ENCODE results near the gene GRIK5. TPM values are rescaled to one million over a fixed set of nuclear protein-coding genes. Genes with fewer than 3 reads are reported as not detected.

The GRIK5 gene, protein sequence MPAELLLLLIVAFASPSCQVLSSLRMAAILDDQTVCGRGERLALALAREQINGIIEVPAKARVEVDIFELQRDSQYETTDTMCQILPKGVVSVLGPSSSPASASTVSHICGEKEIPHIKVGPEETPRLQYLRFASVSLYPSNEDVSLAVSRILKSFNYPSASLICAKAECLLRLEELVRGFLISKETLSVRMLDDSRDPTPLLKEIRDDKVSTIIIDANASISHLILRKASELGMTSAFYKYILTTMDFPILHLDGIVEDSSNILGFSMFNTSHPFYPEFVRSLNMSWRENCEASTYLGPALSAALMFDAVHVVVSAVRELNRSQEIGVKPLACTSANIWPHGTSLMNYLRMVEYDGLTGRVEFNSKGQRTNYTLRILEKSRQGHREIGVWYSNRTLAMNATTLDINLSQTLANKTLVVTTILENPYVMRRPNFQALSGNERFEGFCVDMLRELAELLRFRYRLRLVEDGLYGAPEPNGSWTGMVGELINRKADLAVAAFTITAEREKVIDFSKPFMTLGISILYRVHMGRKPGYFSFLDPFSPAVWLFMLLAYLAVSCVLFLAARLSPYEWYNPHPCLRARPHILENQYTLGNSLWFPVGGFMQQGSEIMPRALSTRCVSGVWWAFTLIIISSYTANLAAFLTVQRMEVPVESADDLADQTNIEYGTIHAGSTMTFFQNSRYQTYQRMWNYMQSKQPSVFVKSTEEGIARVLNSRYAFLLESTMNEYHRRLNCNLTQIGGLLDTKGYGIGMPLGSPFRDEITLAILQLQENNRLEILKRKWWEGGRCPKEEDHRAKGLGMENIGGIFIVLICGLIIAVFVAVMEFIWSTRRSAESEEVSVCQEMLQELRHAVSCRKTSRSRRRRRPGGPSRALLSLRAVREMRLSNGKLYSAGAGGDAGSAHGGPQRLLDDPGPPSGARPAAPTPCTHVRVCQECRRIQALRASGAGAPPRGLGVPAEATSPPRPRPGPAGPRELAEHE
- 0.12 and 0.32 TPM in 2 replicates for total RNA-seq

DNA sequence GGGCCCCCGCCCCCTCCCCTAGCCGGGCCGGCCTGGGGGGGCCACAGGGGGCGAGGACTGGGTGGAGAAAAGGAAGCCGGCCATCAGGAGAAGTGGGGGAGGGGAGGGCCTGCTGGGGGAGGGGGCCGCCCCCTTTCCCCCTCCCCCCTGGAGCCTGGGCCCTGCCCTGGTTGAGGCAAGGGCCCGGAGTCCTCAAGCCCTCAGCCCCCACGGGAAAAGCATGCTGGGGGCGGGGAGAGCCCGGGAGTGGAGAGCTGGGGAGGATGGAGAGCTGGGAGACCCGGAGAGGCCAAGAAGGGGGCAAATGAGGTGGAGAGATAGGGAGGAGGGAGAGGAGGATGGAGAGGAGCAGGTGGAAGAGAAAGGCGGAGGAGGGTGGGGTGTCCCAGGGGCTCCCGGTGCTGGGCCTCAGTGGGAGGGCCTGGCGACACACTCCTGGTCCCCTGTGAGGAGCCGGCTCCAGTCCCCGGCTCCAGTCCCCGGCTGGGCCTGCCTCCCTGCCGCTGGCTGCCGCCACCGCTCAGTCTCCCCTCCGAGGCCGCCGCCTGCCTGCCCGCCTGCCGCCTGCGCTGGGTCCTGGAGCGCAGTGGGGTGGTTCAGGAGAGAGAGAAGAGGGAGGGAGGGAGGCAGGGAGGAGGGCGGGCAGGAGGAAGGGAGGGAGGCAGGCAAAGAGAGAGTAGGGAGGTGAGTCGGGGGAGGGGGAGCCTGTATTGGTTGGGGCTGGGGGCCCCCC is at the start of gene GRIK5:
TSS of gene GRIK5 (minus strand) at position 588 of the 733 bp plus-strand sequence. CDS start 4,436 bp downstream, outside the sequence.

DNA sequence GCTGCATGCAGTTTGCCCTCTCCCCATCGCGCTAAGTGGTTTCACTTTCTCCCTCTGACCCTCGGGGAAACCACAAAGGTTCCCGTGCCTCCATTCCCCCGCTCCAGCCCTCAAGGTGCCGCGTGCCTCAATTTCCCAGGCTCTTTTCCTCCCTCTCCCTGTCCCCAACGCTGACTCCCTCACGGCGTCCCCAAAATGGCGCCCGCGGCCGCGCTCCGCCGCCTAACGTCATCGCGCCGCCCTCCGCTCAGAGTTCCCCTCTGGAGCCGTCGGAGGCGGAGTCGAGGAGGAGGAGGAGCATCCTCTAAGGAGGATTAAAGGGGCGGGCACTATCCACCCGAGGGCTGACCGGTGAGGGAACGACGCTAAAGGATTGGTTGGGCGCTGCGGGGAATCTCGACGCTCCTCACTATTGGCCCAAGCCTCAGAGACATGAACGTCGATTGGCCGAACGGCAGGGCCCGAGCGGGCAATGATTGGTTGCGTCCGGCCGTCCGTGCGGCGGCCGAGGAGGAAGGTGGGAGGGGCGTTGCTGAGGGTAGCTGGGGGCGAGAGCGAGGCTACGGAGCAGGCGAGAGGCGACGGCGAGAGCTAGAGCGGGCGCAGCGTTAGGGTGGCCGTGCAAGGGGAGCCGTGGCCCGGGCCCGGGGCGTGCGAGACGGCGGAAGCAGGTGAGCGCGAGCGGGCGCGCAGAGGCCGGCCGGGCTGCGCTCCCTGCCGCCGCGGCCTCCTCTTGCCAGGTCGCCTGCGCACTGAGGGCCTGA is 5.8 kb upstream of the GRIK5 start, which contains the start of gene ZNF574:
TSS of gene ZNF574 (plus strand) at position 551 of the 764 bp plus-strand sequence. CDS start 2,441 bp downstream, outside the sequence.

DNA sequence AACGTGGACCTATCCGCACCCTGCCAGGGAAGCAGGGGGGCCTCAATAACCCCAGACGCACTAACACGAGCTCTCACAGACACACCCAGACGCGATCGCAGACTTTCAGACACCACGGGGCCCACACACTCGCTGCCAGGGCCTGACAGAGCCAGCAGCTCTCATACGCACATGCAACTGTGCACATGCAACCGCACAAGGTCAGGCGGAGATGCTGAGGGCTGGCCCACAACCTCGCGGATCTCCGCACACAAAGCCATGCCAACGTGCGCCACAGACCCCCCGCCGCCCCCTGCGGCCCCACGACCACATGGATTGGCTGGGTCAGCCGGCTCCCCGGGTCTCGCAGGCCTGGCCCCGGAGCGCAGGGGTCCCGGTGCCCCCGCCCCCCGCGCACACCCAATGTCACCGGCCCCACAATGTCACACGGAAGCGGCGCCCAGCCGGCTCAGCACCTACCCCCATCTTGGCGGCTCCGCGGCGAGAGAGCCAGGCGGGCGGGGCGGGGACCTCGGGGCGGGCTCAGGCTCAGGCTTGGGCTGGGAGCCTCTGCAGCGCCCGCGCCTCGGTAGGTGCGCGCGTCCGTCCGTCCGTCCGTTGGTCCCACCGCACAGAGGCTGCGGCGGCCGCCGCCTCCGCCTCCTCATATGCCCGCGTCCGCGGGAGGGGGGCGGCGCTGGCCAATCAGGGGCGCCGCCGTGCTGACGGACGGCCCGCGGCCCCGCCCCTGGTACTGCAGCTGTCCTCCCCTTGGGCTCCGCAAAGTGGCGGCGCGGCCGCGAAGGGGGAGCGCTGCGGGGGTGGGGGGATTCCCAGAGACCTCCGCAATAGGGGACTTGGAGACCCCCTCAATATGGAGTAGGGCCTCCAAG is 76.2 kb downstream of the GRIK5 start, which contains the start of gene ATP1A3:
TSS of gene ATP1A3 (minus strand) at position 619 of the 872 bp plus-strand sequence. CDS start at position 465, 154 bp downstream.

DNA sequence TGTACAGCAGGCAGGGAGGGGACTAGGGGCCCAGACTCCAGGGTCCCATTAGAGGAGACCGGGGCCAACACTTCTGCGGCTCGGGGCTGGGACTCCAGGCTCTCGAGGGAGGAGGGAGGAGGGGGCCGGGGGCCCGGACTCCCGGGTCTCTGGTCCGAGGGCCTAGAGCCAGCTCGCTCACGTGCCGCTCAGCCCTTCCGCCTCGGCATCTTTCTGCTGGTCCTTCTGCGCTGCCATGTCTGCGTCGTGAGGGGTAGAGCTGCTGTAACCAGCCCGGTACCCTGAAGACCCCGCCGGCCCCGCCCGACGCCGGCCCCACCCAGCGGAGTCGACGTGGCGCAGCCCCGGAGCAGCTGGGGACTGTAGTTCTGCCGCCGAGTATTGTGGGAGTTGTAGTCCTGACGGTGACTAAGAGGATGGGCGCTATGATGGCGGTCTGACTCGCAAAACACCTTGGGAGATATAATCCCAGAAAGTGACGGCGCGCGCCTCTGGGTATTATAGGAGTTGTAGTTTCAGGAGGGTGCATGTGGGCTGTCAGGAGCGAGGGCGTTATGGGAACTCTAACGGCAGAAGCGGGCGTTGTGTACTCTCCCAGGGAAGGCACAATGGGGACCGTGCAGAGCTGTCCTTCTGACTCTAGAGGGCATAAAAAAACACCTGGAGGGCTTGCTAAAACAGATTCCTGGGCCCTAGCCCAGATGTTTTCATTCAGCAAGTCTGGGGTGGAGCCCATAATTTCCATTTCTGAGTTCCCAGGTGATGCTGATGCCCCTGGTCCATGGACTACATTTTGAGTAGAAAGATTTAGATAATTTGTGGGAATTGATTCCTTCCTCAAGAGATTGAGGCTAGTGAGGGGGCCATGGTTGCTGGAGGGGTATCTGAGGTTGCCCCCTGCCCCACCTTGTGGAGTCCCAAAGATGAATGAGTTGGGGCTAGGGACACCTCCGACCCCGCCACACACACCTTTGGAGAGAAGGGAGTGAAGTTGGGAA is 110.7 kb downstream of the GRIK5 start, which contains the start of gene RABAC1:
TSS of gene RABAC1 (minus strand) at position 266 of the 998 bp plus-strand sequence. CDS start at position 237, 29 bp downstream.

Other genes starting within 250 kb of the GRIK5 start
- not detected in 2 replicates for gene LYPD4, start 225.5 kb downstream of the GRIK5 start, total RNA-seq
- gene DMRTC2, start 225.2 kb downstream of the GRIK5 start, total RNA-seq: not detected in 2 replicates
- gene RPS19, start 210.0 kb downstream of the GRIK5 start, total RNA-seq: 446 and 467 TPM in 2 replicates
- gene CD79A, start 192.9 kb downstream of the GRIK5 start, total RNA-seq: 0.12 TPM in 1 of 2 replicates, not detected in the other
- 48.1 and 49.5 TPM in 2 replicates for gene ARHGEF1, start 187.0 kb downstream of the GRIK5 start, total RNA-seq
- not detected in 2 replicates for gene ERFL, start 141.8 kb downstream of the GRIK5 start, total RNA-seq
- gene RABAC1, start 110.9 kb downstream of the GRIK5 start, total RNA-seq: 109 and 121 TPM in 2 replicates
- not detected in 2 replicates for gene ATP1A3, start 76.0 kb downstream of the GRIK5 start, total RNA-seq
- 28.2 and 28.4 TPM in 2 replicates for gene ZNF574, start 6.0 kb upstream of the GRIK5 start, total RNA-seq
- gene POU2F2, start 62.2 kb upstream of the GRIK5 start, total RNA-seq: 2.9 and 5.3 TPM in 2 replicates
- 18.0 and 19.6 TPM in 2 replicates for gene DEDD2, start 147.5 kb upstream of the GRIK5 start, total RNA-seq
- 24.8 and 27.3 TPM in 2 replicates for gene ZNF526, start 150.1 kb upstream of the GRIK5 start, total RNA-seq
- gene GSK3A, start 172.4 kb upstream of the GRIK5 start, total RNA-seq: 19.6 and 20.6 TPM in 2 replicates
- 43.0 and 52.0 TPM in 2 replicates for gene ERF, start 184.9 kb upstream of the GRIK5 start, total RNA-seq
- gene CIC, start 199.0 kb upstream of the GRIK5 start, total RNA-seq: 47.1 and 48.7 TPM in 2 replicates
- 0.32 and 0.49 TPM in 2 replicates for gene PRR19, start 231.9 kb upstream of the GRIK5 start, total RNA-seq
- 18.3 and 25.0 TPM in 2 replicates for gene PAFAH1B3, start 232.4 kb upstream of the GRIK5 start, total RNA-seq
- 0.12 TPM in 1 of 2 replicates, not detected in the other for gene TMEM145, start 243.1 kb upstream of the GRIK5 start, total RNA-seq

Data from hair follicle dermal papilla cell (primary cell).